Gastrocnemius medialis (tissue), 4 donors: Measurements from ENCODE around the gene TFPI.

Experiments
- POLR2A ChIP-seq, 2 donors: fragments of 450-650 bp; IDR thresholded peaks; one replicate each; pipeline ENCODE4 v1.6.1; 2017; ENCODE audit warnings: antibody characterized with exemption in 2 of 2, mild to moderate bottlenecking in 2 of 2, moderate library complexity in 2 of 2
- TF ChIP-seq, protein P1 (sequence below), 5 experiments: fragments of 450-650 bp in 3 of 5; fragments of 200-600 bp in 2 of 5; sonication (generic) in 2 of 5; IDR thresholded peaks in 4 of 5; conservative IDR thresholded peaks in 1 of 5; 1 replicate in 4 of 5; 2 replicates in 1 of 5; pipeline ENCODE4 v1.5.1; 2016 to 2019; ENCODE audit warnings: antibody characterized with exemption in 5 of 5, mild to moderate bottlenecking in 3 of 5, moderate library complexity in 3 of 5

DNA sequence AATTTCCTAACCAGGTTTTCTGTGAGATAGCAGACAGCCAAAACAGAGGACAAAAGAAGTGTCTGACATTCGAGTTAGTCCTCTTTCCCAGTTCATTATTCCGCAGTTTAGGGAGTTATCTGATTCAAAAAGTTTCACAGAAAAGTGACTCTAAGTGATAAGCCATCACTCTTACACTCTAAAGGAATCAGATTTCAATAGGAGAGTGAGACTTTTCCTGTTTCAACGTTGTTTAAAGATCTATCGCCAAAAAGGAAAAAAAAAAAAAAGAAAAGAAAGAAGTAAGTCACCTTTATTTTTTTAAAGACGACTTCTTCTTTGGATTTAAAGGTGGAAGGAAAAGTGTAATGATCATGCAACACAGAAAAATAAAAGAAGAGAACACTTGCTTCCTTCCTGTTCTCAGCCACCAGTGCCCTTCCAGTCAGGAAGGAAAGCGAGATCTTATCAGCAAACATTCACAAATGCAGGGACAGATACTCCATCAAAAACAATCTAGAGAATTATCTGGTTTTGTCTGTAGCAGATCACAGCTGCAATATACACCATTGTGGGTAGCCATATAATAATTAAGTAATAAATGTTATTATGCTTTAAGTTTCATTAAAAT lies 49.8 kb downstream of the TFPI start:
- TF ChIP-seq POLR2A (IDR thresholded peaks at IDR 0.05) = no peak
- TF ChIP-seq, protein P1, sequence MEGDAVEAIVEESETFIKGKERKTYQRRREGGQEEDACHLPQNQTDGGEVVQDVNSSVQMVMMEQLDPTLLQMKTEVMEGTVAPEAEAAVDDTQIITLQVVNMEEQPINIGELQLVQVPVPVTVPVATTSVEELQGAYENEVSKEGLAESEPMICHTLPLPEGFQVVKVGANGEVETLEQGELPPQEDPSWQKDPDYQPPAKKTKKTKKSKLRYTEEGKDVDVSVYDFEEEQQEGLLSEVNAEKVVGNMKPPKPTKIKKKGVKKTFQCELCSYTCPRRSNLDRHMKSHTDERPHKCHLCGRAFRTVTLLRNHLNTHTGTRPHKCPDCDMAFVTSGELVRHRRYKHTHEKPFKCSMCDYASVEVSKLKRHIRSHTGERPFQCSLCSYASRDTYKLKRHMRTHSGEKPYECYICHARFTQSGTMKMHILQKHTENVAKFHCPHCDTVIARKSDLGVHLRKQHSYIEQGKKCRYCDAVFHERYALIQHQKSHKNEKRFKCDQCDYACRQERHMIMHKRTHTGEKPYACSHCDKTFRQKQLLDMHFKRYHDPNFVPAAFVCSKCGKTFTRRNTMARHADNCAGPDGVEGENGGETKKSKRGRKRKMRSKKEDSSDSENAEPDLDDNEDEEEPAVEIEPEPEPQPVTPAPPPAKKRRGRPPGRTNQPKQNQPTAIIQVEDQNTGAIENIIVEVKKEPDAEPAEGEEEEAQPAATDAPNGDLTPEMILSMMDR (IDR thresholded peaks at IDR 0.05 in 4 of 5, conservative IDR thresholded peaks at IDR 0.05 in 1 of 5) = no peak
